GM19395 (cell line): ENCODE results near the gene CEP192.
"Not testable (repeated sequence)": the region's sequence is repeated elsewhere in the genome, so short reads cannot be mapped to it uniquely, and the experiment has no call there.

Experiments
- ATAC-seq: cut with Tn5 transposase; IDR thresholded peaks from one replicate; pipeline ENCODE4 v1.9.1; 2021; ENCODE audit warnings: mild to moderate bottlenecking, moderate library complexity; ENCODE audit not compliant: unreplicated experiment

The CEP192 gene

DNA sequence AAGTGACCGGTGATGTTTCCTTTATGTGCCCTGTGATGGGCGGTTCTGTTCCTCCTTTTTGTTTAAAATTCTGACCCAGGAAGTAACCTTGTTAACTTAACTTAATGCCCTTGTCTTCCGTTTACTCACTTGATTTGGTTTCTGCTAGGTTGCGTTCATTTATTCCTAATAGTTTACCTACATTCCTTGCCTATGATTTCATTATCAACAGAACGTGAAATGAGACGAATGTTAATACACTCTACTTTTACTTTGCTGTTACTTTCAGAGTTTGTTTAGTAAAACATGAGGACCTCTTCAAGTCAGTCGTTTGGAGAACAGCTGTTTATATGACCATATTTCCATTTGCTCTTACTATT is 638 bp downstream of the CEP192 start:
- ATAC-seq: peak; percentile 8

DNA sequence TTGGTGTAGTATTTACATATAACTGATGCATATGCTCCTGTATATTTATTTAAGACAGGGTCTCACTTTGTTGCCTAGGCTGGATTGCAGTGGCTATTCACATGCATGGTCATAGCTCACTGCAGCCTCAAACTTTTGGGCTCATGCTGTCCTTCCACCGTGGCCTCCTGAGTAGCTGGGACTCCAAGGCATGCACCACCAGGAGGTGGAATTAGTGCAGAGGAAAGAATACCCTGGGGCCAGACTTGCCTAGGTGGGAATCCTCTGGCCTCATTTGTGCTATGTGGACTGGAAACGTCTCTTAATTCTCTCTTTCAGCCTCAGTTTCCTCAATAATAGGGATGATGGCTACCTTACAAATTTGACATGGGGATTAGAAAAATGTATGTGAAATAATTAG is 2.3 kb downstream of the CEP192 start:
- ATAC-seq: no peak

DNA sequence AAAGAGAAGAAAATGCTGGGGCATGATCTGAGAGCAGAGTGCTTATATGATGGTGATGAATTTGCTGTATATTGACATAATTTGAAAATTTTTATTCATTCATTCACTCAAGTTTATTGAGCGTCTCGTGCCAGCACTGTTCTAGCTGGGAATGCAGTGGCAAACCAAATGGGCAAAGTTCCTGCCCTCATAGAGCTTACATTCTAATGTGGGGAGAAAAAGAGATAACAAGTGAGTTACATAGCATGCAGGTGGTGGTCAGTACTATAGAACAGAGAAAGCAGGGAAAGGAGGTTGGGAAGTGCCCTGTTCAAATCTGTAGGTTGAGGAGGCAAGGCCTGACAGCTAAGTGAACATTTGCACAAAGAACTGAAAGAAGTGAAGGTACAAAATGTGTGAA is 4.3 kb downstream of the CEP192 start:
- ATAC-seq: no peak

DNA sequence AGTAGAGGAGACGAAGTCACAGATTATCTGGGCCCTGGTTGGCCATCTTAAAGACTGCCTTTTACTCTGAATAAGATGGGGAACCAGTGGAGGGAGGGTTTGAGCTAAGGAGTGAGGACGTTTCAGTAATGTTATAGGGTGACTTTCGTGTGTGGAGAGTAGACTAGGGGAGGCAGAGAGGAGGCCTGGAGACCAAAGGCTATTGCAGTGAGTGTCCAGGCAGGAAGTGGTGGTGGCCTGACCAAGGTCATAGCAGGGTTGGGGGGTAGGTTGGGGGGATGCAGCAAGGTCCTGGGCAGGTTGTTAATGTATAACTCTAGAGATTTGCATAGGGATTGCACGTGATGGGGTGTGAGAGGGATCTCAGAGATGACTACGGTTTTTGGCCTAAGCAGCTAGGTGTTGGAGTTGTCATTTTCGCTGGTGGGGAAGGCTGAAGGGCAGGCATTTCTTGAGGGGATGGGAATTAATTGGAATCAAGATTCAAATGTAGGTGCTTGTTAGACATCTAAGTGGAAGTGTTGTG is 4.9 kb downstream of the CEP192 start:
- no peak for ATAC-seq

DNA sequence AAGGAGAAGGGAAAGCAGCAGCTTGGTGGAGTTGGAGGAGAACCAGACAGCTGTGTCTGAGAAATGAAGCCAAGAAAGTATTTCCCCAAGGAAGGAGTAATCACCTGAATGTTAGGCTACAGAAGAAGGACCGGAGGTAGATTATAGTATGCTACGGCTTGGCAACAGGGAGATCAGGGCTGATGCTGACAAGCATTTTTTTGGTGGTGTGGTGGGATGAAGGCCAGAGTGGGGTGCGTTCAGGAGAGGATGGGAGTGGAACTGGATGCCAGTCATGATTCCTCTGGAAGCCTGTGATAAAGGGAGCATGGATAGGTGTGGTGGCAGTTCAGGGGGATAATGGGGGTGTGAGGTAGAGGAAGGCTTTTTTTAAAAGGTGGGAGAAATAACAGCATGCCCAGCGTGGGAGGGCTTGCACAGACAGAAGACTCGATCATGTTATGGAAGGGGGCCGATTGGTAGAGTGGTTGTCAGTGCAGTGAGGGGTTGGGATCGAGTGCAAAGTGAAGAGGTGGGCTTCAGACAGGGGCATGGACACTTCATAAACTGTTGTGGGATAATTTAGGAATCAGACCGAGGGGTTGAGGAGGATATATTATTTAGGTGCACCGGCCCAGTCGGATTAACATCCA is 5.6 kb downstream of the CEP192 start:
- ATAC-seq: no peak

DNA sequence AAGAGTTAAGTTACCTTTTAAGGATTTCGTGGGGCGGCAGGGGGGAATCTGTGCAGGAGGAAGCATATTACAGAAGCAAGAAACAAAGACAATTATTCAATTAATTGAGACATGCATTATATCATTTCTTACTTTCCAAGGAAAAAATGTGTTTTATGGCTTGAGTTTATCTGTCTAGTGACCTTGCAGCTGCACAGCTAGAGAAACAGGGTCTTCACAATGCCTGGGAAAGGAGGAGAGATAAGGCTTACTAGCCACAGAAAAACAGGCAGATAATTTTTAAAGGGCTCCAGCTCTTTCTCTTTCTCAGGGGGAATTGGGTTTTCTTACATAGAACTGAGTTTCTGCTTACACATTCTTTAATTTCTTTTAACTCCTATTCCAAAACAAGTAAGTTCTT is 6.2 kb downstream of the CEP192 start:
- ATAC-seq: not testable (repeated sequence)

DNA sequence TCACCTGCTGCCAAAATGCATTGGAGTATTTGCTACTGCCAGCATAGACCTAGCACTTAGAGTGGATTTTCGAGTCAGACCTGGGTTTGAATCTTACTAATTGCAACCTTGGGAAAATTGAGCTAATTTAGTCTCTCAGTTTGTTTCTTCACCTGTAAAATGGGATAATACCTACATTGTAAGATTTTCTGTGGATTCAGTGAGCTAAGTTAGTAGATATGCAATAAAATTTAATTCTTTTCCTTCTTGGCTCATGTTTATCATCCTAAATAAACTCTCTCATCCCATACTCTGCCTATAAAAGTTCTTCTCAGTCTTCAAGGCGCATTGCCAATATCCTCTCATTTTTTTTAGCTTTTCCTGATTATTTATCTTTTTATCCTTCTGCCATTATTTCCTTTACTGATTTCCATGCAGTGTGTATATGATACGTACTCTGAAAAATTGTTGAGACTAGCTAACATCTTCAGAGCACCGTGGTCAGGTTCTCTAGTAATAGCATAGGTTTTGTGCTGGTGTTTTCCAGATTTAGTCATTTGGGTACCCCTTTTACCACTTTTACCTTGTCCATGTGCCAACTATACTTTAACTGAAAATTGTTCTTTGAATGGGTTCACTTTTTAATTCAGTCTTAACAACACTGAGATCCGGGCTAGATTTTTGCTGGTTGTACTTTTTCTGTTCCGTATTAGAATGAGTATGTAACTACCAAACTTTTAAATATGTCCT is 7.3 kb downstream of the CEP192 start:
- ATAC-seq: peak; percentile 46

DNA sequence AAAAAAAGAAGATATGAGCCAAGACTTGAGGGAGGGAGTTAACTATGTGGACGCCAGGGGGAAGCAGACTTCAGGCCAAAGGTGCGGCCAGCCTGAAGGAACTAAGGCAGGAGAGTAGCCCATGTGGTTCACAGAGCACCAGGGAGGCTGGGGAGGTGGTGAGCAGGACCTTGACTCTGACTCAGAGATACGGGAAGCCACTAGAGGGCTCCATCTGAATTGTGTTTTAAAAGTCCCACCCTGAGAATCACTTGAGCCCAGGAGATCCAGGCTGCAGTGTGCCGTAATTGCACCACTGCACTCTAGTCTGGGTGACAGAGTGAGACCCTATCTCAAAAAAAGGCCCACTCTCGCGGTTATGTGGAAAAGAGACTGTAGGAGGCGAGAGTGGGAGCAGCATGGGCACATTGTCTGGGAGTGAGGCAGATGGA is 12.3 kb downstream of the CEP192 start:
- ATAC-seq: no peak

DNA sequence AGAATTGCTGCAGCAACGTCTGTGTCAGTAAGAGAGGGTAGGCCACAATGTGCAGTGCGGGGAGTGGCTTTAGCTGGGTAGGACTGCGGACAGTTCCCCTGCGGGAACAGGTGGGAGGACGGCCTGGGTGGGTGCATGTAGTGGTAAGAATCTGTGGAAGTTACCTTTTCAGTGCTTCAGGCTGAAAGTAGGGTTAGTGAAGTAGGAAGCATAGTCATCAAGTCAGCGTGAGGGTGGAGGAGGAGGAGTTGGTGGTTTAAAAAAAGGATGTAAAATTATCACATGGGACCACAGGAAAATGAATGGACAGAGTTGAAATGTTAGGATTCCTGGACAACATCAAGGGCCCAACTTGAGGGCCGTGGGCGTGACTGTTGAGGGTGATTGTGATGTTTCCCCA is 13.2 kb downstream of the CEP192 start:
- no peak for ATAC-seq

DNA sequence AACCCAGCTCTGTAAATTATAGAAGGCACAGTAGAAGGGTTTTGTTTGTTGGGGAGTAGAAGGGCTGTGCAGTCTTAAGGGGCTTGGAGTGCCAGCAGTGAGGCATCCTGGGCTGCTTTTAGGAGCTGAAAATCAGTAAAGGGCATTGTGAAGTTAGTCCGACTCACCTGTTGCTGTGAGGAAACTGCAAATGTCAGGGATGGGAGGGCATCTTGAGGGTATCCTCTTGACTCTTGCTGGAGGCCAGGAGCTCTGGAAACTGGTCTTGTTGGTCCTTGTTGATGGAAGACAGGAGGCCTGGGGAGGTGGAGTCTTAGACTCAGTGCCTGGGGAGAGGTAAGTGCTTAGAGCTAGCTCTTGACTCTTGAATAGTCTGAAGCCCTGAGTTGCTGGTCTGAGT is 14.1 kb downstream of the CEP192 start:
- ATAC-seq: no peak

DNA sequence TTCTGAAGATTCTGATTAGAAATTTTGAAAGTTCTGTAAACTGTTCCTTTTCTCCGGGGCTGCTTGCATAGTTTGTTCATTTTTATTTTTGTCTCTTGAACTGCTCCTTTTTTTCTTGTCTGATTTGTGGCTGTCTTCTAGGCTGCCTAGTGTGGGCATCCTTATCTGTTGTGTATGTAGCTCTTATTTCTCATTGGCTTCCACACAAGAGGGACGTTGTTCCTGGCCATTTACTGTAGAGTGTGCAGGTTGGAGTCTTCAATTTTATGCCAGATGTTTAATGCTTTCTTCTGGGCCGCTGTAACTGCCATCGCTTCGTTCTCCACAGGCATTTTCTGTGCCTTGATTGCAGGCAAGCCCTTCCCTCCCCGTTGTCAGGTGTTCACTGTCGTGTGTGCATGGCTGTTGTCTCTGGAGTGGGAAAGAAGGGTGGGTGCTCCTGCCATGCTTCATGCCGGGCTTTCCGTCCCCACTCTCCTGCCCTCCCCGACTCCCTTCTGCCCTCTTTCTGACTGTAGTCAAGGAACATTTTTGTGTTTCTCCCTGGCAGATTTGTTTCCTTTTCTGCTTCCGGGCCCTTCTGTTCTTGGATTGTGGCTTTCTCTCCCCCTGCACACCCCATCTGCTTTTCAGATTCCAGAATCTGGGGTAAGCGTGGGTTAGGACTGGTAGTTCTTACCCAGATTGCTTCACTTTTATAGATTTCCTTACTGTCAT is 15.5 kb downstream of the CEP192 start:
- no peak for ATAC-seq

DNA sequence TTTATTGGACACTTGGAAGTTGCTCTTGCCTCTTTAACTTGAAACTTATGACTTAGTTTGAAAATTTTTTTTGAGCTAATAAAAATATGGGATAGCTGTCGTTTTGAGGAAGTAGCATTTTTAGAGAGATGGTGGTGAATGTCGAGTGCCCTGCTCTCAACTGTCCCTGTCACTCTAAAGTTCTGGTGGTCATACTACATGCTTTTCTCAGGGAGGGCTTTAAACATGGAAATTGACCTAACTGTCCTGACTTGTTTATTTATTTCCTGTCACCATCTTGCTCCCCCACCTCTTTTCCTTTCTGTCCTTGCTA is 16.0 kb downstream of the CEP192 start:
- no peak for ATAC-seq

DNA sequence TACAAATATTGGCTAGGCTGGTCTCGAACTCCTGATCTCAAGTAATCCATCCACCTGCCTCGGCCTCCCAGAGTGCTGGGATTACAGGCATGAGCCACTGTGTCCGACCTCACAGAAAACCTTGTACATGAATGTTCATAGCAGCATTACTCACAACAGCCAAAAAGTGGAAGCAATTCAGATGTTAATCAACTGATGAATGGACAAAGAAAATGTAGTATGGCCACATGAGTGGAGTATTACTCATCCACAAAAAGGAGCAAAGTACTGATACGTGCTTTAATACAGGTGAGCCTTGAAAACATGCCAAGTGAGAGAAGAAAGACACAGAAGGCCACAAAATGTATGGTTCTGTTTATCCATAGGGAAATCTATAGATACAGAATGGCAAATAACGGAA is 20.6 kb downstream of the CEP192 start:
- no peak for ATAC-seq

DNA sequence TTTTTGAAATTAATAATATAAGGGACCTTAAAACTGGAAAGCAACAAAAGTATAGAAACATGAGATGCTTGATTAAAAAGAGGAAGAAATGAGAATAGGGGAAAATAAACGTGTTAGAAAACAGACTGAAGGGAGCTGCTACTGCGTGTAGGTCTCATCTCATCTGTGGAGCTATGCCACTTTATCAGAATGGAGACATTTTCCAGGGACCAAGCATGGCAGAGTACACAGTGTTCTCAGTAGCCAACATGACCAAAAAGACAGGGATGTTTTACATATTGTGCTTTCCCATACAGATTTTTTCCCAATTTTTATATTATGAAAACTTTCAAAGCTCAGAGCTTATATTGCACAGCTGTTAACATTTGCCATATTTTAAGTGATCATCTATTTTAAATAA is 23.1 kb downstream of the CEP192 start:
- ATAC-seq: no peak

DNA sequence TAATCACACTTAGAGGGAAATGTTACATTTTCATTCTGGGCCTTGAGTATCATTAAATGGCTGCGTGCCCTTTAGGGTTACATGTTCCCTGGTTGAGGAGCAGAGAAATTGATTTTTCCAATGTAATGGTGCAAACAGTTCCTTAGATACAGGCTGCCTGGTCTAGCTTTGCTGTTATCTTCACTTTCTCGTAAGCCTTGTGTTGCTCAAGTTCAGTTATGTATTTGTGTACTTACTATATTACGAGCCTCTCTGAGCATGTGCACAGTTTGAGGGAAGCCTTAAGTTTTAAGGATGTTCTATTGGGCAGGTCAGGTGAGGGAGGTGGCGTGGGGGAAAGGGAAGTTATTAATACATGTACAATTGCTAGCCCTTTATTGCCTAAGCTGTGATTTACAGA is 23.7 kb downstream of the CEP192 start:
- no peak for ATAC-seq

DNA sequence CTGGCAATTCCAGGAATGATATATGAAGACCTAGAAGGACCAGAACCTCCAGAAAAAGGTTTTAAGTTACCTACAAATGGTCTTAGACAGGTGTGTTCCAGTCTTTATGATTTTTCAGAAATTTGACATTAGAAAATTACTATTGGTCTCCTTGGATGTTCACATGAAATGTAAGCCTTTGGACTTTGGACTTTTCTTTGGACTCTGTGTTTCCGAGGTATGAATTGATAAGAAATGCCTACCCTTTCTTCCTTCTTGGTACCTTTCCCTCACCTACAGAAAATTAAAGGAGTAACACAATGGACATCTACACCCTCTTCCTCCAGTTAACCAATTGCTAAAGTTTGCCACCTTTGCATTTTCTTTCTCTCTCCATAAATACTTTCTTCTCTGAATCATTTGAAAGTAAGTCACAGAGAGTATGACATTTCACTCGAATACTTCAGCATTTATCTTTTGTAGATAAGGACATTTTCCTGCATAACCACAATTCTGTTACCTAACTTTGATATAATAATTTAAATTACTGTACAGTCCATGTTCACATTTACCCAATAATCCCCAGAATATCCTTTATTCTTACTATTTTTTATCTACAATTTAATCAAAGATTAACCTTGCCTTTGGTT is 26.2 kb downstream of the CEP192 start:
- ATAC-seq: no peak

DNA sequence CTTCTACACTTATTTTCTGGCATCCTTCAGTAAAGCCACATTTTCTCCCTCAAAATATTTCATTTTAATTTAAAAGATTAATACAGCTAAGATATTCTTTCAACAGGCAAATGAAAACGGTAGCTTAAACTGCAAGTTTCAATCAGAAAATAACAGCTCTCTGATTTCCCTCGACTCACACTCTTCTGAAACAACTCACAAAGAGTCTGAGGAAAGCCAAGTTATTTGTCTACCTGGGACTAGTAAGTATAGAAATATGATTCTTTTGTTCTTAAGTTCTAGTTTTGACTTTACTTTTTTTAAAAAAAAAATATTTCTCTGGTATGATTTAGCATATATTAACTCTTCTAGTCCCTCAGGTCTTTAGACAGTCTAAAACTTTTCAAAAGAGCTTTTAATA is 27.2 kb downstream of the CEP192 start:
- ATAC-seq: no peak

DNA sequence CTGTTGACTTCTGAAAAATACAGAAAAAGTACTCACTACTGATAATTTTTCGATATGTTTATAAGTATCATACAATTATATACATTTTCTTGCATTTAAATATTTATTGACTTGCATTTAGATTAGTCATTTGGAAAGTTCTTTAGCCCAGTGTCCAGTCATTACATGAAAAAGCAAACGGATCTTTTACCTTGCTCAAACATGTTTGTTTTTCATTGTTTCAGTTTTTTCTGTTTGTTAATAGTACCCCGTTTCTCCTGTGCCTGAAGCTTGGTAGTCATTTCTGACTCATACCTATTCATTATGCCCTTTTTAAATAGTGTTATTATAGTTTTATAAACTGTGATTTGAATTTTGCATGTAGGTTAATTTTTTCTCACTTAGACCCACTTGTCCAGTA is 28.1 kb downstream of the CEP192 start:
- no peak for ATAC-seq

DNA sequence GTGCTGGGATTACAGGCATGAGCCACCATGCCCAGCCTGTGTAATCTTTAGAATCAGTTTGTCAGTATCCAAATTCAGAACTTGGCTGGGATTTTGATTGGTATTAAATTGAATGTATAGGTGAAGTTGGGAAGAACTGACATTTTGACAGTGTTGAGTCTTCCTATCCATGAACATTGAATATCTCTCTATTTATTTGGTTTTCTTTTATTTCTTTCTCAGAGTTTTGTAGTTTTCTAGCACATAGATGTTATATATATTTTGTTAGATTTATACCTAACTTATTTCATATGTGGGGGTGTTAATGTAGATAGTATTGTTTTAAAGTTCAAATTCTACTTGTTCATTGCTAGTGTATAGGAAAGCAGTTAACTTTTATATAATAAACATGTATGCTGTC is 31.5 kb downstream of the CEP192 start:
- no peak for ATAC-seq

DNA sequence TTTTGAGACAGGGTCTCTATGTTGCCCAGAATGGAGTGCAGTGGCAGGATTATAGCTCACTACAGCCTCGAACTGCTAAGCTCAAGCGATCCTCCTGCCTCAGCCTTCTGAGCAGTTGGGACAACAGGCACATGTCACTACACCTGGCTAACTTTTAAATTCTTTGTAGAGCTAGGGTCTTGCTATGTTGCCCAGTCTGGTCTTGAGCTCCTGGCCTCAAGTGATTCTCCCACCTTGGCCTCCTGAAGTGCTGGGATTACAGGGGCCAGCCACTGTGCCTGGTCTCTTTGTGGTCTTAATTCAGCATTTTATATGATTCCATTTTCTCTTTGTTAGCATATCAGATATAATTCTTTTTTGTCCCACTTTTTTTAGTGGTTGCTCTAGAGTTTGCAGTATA is 34.1 kb downstream of the CEP192 start:
- ATAC-seq: no peak

DNA sequence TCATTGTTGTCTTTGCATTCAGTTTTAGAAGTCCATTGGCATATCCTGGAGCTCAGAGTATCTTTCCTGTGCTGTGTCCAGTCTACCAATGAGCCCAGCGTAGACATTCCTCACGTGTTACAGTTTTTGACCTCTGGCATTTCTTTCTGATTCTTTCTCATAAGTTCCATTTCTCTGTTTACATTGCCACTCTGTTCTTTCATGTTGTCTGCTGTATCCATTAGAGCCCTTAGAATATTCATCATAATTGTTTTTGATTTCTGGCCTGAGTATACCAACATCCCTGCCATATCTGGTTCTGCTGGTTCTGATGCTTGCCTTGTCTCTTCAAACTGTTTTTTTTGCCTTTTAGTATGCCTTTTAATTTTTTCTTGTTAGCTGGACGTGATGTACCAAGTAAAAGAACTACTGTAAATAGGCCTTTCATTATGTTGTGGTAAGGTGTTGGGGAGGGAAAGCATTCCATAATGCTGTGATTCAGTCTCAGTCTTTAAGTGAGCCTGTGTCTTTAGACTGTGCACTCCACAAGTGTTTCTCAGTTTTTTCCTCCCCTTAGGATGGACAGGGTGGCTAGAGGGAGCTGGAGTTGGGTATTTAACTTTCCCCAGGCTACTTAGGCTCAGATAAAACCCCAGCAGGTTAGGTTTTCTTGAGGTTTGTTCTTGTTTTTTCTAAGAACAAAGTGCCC is 35.6 kb downstream of the CEP192 start:
- no peak for ATAC-seq
